Putamen (tissue), 1 donor: ENCODE data around the gene MED6.

Experiments
- DNase-seq: peaks from one replicate; pipeline ENCODE4 v3.0.0-alpha.2; 2016; ENCODE audit warnings: low spot score

Gene MED6

GRCh38 chr14:70597731-70598130 lies 2.7 kb downstream of the MED6 start:
- no peak for DNase-seq

DNA sequence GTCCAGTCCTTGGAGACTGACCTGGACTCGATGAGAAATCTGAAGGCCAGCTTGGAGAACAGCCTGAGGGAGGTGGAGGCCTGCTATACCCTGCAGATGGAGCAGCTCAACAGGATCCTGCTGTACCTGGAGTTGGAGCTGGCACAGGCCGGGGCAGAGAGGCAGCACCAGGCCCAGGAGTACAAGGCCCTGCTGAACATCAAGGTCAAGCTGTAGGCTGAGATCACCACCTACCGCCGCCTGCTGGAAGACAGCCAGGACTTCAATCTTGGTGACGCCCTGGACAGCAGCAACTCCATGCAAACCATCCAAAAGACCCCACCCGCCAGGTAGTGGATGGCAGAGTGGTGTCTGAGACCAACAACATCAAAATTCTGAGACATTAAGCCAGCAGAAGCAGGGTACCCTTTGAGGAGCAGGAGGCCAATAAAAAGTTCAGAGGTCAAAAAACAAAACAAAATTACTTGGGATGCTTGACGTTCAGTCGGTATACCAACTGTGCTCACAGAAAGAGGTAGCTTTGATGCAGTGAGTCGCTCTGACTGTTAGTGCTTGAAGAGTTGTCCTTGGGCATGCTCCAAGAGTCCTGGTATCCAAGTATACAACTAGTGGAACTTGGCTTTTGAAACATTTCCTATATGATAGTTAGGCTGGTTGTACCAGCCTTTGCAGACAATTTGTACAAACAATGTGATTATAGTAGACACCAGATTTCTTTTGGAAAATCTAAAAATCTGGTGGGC lies 4.8 kb downstream of the MED6 start:
- no peak for DNase-seq

GRCh38 chr14:70594461-70594860 lies 6.0 kb downstream of the MED6 start:
- DNase-seq: no peak

GRCh38 chr14:70585231-70585630 lies 15.2 kb downstream of the MED6 start:
- no peak for DNase-seq

DNA sequence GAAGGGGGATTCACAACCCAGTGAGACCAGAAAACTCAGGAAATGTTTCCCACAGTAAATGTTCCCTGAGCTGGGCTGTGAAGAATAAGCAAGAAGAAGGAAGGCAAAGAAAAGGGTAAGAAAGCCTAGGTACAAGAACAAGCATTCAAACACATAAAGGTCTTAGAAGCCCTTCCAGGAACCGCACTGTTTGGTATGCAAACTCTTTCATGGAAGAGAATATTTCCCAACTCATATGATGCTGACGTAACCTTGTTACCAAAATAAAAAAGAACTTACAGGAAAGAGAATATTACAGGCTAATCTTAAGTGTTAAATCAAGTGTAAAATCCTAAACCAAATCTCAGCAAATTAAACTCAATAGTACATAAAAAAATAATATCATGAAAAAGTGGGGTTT lies 23.6 kb downstream of the MED6 start:
- DNase-seq: no peak

- no peak for DNase-seq
Measured at GRCh38 chr14:70573050-70573449, 27.4 kb downstream of the MED6 start.

- no peak for DNase-seq
Measured at GRCh38 chr14:70571139-70571538, 29.3 kb downstream of the MED6 start.

DNA sequence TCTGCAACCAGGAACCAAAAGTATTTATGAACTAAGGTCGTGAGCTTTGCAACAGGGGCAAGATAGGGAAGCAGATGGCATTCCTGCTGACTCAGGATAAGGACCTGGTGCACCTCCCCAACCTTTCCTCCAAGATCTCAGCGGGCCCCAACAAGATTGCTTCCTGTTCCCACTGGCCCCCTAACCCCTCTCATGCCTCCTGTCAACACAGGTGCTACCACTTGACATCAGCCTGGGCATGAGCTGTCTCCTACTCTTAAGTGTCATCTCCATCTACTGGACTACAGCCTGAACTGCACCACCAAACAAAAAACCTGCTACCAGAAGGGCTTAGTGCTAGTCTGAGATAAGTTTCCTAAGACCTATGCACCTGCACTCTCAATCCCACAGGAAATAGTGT lies 32.7 kb downstream of the MED6 start:
- no peak for DNase-seq

DNA sequence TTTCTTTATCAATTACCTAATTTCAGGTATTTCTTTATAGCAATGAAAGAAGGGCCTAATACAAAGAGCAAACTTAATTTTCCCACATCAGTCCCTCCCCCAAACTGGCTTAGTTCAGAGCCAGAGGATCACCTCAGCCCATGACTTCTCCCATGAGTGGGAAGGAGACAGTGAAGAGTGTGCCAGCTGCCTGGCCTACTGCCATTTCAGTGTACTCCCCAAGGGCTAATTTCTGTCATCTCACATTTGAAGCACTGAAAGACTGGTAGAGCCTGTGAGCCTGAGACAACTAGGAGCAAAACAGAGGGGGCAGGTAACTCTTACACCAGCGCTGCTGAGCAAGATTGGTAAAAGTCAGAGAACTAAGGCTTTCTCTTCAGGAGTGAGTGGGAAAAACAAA lies 36.6 kb downstream of the MED6 start:
- peak; percentile 3 for DNase-seq

- DNase-seq: no peak
Measured at GRCh38 chr14:70563417-70563816, 37.0 kb downstream of the MED6 start.

- no peak for DNase-seq
Measured at GRCh38 chr14:70558356-70558755, 42.1 kb downstream of the MED6 start.

GRCh38 chr14:70555890-70556289 lies 44.6 kb downstream of the MED6 start:
- DNase-seq: no peak

GRCh38 chr14:70538087-70538486 lies 62.4 kb downstream of the MED6 start:
- no peak for DNase-seq

- no peak for DNase-seq
Measured at GRCh38 chr14:70536830-70537229, 63.6 kb downstream of the MED6 start.

- no peak for DNase-seq
Measured at GRCh38 chr14:70534904-70535303, 65.6 kb downstream of the MED6 start, which contains the start of gene ADAM20. Gene ADAM20 (minus strand): TSS chr14:70535004. CDS start chr14:70524757, 10,247 bp downstream.
